Measurements from ENCODE around the gene SLCO3A1. TPM values are rescaled to one million over a fixed set of nuclear protein-coding genes. Genes with fewer than 3 reads are reported as not detected.

SLCO3A1 gene
- total and polyA plus RNA-seq, 10 donors: 7.5 to 79.5 (median 40.7) TPM

GRCh38 chr15:92151741-92152140, 298.2 kb downstream of the SLCO3A1 start:
- no peak overlapping the region for H3K27ac ChIP-seq
- H3K9me3 ChIP-seq: no peaks in the 10 kb centered on the region
- intact Hi-C loops (cut with DNase I; ENCODE audit: low total_unique reads): no loop called here
- no peak overlapping the region for H3K4me3 ChIP-seq
- H3K4me1 ChIP-seq: no peaks in the 10 kb centered on the region
- peaks cover 0 to 100% (median 3%) of the 10 kb centered on the region in 6 donors for H3K36me3 ChIP-seq
- no peak for TF ChIP-seq POLR2A (IDR thresholded peaks at IDR 0.05)
- no peak for TF ChIP-seq POLR2AphosphoS5 (IDR thresholded peaks at IDR 0.05)
- TF ChIP-seq CTCF (IDR thresholded peaks at IDR 0.05 in 8 of 11, conservative IDR thresholded peaks at IDR 0.05 in 3 of 11): no peak
- WGBS, 5 donors: 54 to 83% (median 70%) methylated on average over 3 of the region's 3 CpGs
- DNase-seq: no peak
- H3K27me3 ChIP-seq (replicated peaks in 1 of 7): no peaks in the 10 kb centered on the region

GRCh38 chr15:92152983-92153382, 299.5 kb downstream of the SLCO3A1 start:
- H3K27me3 ChIP-seq (replicated peaks in 1 of 7): no peaks in the 10 kb centered on the region
- H3K9me3 ChIP-seq: no peaks in the 10 kb centered on the region
- WGBS, 5 donors: 97 to 100% (median 98%) methylated on average over 1 of the region's 1 CpG
- no peaks in the 10 kb centered on the region for H3K4me1 ChIP-seq
- TF ChIP-seq POLR2AphosphoS5 (IDR thresholded peaks at IDR 0.05) (no peak), POLR2A (IDR thresholded peaks at IDR 0.05) (no peak), CTCF (IDR thresholded peaks at IDR 0.05 in 8 of 11, conservative IDR thresholded peaks at IDR 0.05 in 3 of 11) (no peak)
- no peak for DNase-seq
- peaks cover 0 to 98% (median 3%) of the 10 kb centered on the region in 6 donors for H3K36me3 ChIP-seq
- H3K4me3 ChIP-seq: no peak overlapping the region
- no peak overlapping the region for H3K27ac ChIP-seq
- intact Hi-C loops (cut with DNase I; ENCODE audit: low total_unique reads): no loop called here

DNA sequence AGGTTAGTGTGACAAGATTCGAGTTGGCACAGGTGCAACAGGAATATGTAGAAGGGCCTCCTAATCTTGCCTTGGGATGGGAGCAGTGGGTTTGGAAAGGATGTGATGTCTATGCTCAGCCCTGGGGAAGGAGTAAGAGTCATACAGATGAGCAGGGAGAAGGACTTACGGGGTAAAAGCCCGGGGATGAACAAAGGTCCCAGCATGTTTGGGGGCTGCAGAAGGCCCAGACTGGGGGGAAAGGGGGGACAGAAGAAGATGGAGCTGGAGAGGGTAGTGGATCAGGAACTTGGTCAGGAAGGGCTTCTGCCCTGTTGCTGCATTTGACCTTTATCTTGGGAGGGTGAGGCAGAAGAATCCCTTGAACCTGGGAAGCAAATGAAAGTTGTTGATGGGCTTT, 300.1 kb downstream of the SLCO3A1 start:
- Histone ChIP-seq H3K9me3 (no peaks in the 10 kb centered on the region), H3K27ac (no peak overlapping the region), H3K4me1 (no peaks in the 10 kb centered on the region), H3K36me3 (peaks cover 0 to 98% (median 3%) of the 10 kb centered on the region in 6 donors), H3K27me3 (replicated peaks in 1 of 7) (no peaks in the 10 kb centered on the region), H3K4me3 (no peak overlapping the region)
- no peak for DNase-seq
- WGBS, 5 donors: 74 to 96% (median 92%) methylated on average over 3 of the region's 3 CpGs
- no peak for TF ChIP-seq POLR2AphosphoS5 (IDR thresholded peaks at IDR 0.05)
- no peak for TF ChIP-seq POLR2A (IDR thresholded peaks at IDR 0.05)
- no peak for TF ChIP-seq CTCF (IDR thresholded peaks at IDR 0.05 in 8 of 11, conservative IDR thresholded peaks at IDR 0.05 in 3 of 11)
- intact Hi-C loops (cut with DNase I; ENCODE audit: low total_unique reads): no loop called here

GRCh38 chr15:92155934-92156333, 302.4 kb downstream of the SLCO3A1 start:
- DNase-seq: no peak
- H3K36me3 ChIP-seq: peaks cover 0 to 94% (median 3%) of the 10 kb centered on the region in 6 donors
- H3K9me3 ChIP-seq: no peaks in the 10 kb centered on the region
- no peaks in the 10 kb centered on the region for H3K27me3 ChIP-seq (replicated peaks in 1 of 7)
- H3K27ac ChIP-seq: no peak overlapping the region
- 86 to 94% (median 92%) methylated on average over 9 of the region's 9 CpGs for WGBS, 5 donors
- intact Hi-C loops (cut with DNase I; ENCODE audit: low total_unique reads): no loop called here
- TF ChIP-seq POLR2A (IDR thresholded peaks at IDR 0.05) (no peak), CTCF (IDR thresholded peaks at IDR 0.05 in 8 of 11, conservative IDR thresholded peaks at IDR 0.05 in 3 of 11) (no peak), POLR2AphosphoS5 (IDR thresholded peaks at IDR 0.05) (no peak)
- no peak overlapping the region for H3K4me3 ChIP-seq
- H3K4me1 ChIP-seq: no peaks in the 10 kb centered on the region
